PFSK-1 (cell line): ENCODE measurements around the gene PHB1.

Experiments used
- POLR2AphosphoS5 ChIP-seq: IDR thresholded peaks from 2 replicates; pipeline ENCODE4 v1.6.1; 2012; ENCODE audit warnings: low read depth, mild to moderate bottlenecking, control low read depth, low read length, moderate library complexity
- SIN3A ChIP-seq: IDR thresholded peaks from 2 replicates; pipeline ENCODE4 v1.6.1; 2012; ENCODE audit warnings: mild to moderate bottlenecking, low read length, moderate library complexity, borderline replicate concordance; ENCODE audit not compliant: insufficient read depth
- TAF1 ChIP-seq: IDR thresholded peaks from 2 replicates; pipeline ENCODE4 v1.6.1; 2012; ENCODE audit warnings: low read length, control low read depth, borderline replicate concordance; ENCODE audit not compliant: insufficient read depth
- TF ChIP-seq, protein P1 (sequence below), 2 experiments: IDR thresholded peaks; 2 replicates each; pipeline versions ENCODE4 v1.6.1 to v1.8.0; 2011 to 2012; ENCODE audit warnings: low read depth in 2 of 2, low read length in 2 of 2, control low read depth in 1 of 2, inconsistent platforms in 1 of 2, mild to moderate bottlenecking in 1 of 2, moderate library complexity in 1 of 2; ENCODE audit not compliant: insufficient read depth in 1 of 2

DNA sequence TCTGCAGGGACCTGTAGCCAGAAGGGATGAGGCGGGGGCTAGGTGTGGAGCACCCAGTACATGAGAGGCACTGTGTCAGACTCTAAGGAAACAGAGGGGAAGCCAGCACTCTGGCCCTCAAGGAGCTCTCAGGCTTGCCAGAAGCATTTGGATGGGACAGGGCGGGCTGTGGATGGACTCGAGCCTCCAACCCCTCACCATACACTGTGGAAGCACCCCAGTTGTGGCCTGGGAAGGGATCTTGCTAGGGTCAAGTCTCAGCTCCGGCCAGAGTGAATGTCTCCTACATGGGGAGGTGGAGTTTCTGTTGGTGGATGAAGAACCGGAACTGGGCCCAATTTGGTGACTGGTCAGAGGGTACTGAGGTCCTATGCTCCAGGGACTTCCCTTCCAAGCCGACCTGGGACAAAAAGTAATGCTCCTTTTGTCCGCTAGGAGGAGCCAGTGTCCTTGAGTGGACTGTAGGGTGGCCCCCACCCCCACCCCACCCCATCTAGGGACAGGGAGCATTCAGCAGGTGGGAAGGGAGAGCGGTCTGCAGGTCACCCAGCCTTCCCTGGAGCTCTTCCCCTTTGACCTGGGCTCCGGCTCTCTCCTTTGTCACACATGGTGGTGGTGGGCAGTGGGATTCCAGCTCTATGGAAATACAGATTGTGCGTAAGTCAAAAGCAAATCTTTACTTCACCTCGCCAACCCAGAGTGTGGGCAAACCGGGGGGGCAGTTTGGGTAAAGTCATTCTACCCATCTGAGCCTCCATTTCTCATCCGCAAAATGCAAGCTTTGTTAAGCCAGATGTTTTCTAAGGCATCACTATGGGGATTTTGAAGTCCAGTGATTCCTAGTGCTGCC is 20.4 kb upstream of the PHB1 start:
- TF ChIP-seq, protein P1, sequence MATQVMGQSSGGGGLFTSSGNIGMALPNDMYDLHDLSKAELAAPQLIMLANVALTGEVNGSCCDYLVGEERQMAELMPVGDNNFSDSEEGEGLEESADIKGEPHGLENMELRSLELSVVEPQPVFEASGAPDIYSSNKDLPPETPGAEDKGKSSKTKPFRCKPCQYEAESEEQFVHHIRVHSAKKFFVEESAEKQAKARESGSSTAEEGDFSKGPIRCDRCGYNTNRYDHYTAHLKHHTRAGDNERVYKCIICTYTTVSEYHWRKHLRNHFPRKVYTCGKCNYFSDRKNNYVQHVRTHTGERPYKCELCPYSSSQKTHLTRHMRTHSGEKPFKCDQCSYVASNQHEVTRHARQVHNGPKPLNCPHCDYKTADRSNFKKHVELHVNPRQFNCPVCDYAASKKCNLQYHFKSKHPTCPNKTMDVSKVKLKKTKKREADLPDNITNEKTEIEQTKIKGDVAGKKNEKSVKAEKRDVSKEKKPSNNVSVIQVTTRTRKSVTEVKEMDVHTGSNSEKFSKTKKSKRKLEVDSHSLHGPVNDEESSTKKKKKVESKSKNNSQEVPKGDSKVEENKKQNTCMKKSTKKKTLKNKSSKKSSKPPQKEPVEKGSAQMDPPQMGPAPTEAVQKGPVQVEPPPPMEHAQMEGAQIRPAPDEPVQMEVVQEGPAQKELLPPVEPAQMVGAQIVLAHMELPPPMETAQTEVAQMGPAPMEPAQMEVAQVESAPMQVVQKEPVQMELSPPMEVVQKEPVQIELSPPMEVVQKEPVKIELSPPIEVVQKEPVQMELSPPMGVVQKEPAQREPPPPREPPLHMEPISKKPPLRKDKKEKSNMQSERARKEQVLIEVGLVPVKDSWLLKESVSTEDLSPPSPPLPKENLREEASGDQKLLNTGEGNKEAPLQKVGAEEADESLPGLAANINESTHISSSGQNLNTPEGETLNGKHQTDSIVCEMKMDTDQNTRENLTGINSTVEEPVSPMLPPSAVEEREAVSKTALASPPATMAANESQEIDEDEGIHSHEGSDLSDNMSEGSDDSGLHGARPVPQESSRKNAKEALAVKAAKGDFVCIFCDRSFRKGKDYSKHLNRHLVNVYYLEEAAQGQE (IDR thresholded peaks at IDR 0.05; ENCODE audit: insufficient read depth in 1 of 2, low read depth in 2 of 2, low read length in 2 of 2) = no peak
- TF ChIP-seq POLR2AphosphoS5 = no peak
- TF ChIP-seq TAF1 = no peak
- no peak for TF ChIP-seq SIN3A
